Testis (tissue), 2 donors: Measurements from ENCODE around the gene KRT6B.

Source experiments
- CTCF ChIP-seq, 3 experiments: fragments of 450-650 bp in 2 of 3; fragments of 200-600 bp in 1 of 3; sonication (generic) in 1 of 3; IDR thresholded peaks; one replicate each; pipeline ENCODE4 v1.5.1; 2016 to 2019; ENCODE audit warnings: antibody characterized with exemption in 3 of 3, mild to moderate bottlenecking in 2 of 3, moderate library complexity in 1 of 3
- POLR2A ChIP-seq: fragments of 450-650 bp; IDR thresholded peaks from one replicate; pipeline ENCODE4 v1.6.1; 2017; ENCODE audit warnings: antibody characterized with exemption, mild to moderate bottlenecking, moderate library complexity

DNA sequence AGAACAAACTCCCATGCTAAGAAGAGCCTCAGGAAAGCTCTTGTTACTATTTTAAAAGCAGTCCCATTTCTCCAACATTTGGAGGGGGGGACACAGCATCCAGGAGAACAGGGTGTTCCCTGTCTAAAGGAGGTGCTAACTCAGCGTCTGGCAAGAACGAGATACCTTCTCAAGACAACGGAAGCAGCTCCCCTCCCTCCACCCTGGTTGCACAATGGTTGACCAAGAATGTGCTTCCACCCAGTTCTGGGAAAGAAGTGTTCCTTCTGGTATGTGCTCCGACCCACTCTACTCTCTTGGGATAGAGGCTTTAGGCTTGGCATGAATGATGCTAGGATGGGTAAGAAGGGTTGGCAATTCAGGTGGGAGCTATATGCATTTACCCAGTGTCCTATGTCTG lies 42.6 kb upstream of the KRT6B start:
- no peak for TF ChIP-seq CTCF (IDR thresholded peaks at IDR 0.05)
- TF ChIP-seq POLR2A, result no peak
